Liver (tissue), 9 donors: Measurements from ENCODE around the gene SLC35A1. TPM values are rescaled to one million over a fixed set of nuclear protein-coding genes. Genes with fewer than 3 reads are reported as not detected.
A peak's percentile ranks its signal among the peaks of the same experiment; 100 is the strongest.

Experiments
- DNase-seq: peaks from one replicate; pipeline ENCODE4 v3.0.0-alpha.2; 2017; ENCODE audit warnings: low spot score
- H3K27ac ChIP-seq, 2 donors: one replicate each; pipeline ENCODE4 v1.7.0; 2013; ENCODE audit warnings: inconsistent platforms in 2 of 2, low read length in 2 of 2, control low read depth in 1 of 2, low read depth in 1 of 2, mild to moderate bottlenecking in 1 of 2
- H3K27me3 ChIP-seq, 4 donors: one replicate each; pipeline versions ENCODE4 v1.6.1 to v1.7.0; 2013; ENCODE audit warnings: low read length in 3 of 4, inconsistent platforms in 1 of 4, mild to moderate bottlenecking in 1 of 4, moderate library complexity in 1 of 4; ENCODE audit not compliant: control insufficient read depth in 4 of 4, insufficient read depth in 4 of 4
- H3K36me3 ChIP-seq, 4 donors: one replicate each; pipeline versions ENCODE4 v1.6.1 to v1.7.0; 2013; ENCODE audit warnings: low read length in 3 of 4, mild to moderate bottlenecking in 3 of 4, low read depth in 1 of 4, moderate library complexity in 1 of 4; ENCODE audit not compliant: control insufficient read depth in 4 of 4, insufficient read depth in 3 of 4
- H3K4me1 ChIP-seq, 4 donors: one replicate each; pipeline versions ENCODE4 v1.6.1 to v1.7.0; 2013; ENCODE audit warnings: low read length in 3 of 4, mild to moderate bottlenecking in 3 of 4, moderate library complexity in 1 of 4; ENCODE audit not compliant: control insufficient read depth in 4 of 4, insufficient read depth in 4 of 4
- H3K4me3 ChIP-seq, 3 donors: one replicate each; pipeline versions ENCODE4 v1.6.1 to v1.7.0; 2013; ENCODE audit warnings: low read length in 3 of 3, control low read depth in 1 of 3, low read depth in 1 of 3, mild to moderate bottlenecking in 1 of 3
- H3K9ac ChIP-seq, 2 donors: one replicate each; pipeline ENCODE4 v1.7.0; 2013; ENCODE audit warnings: low read length in 2 of 2, mild to moderate bottlenecking in 2 of 2, moderate library complexity in 2 of 2, control low read depth in 1 of 2, low read depth in 1 of 2
- H3K9me3 ChIP-seq, 4 donors: one replicate each; pipeline versions ENCODE4 v1.6.1 to v1.7.0; 2013; ENCODE audit warnings: low read length in 3 of 4; ENCODE audit not compliant: control insufficient read depth in 4 of 4
- EGR1 ChIP-seq, 2 donors: IDR thresholded peaks; 2 replicates each; pipeline ENCODE4 v1.6.1; 2016 to 2018; ENCODE audit warnings: antibody characterized with exemption in 2 of 2, low read depth in 2 of 2
- FOXA1 ChIP-seq: IDR thresholded peaks from 2 replicates; pipeline ENCODE4 v1.6.1; 2016; ENCODE audit warnings: antibody characterized with exemption
- FOXA2 ChIP-seq: IDR thresholded peaks from 2 replicates; pipeline ENCODE4 v1.6.1; 2016; ENCODE audit warnings: antibody characterized with exemption
- GABPA ChIP-seq, 2 donors: IDR thresholded peaks in 1 of 2; conservative IDR thresholded peaks in 1 of 2; 2 replicates each; pipeline ENCODE4 v1.6.1; 2016; ENCODE audit warnings: antibody characterized with exemption in 2 of 2, mild to moderate bottlenecking in 1 of 2, moderate library complexity in 1 of 2
- HNF4A ChIP-seq, 2 donors: conservative IDR thresholded peaks; 2 replicates each; pipeline ENCODE4 v1.6.1; 2016; ENCODE audit warnings: antibody characterized with exemption in 2 of 2, mild to moderate bottlenecking in 2 of 2
- HNF4G ChIP-seq: IDR thresholded peaks from 2 replicates; pipeline ENCODE4 v1.6.1; 2016; ENCODE audit warnings: antibody characterized with exemption
- JUND ChIP-seq, 2 donors: IDR thresholded peaks; 2 replicates each; pipeline ENCODE4 v1.6.1; 2016; ENCODE audit warnings: antibody characterized with exemption in 2 of 2
- MAX ChIP-seq: IDR thresholded peaks from 2 replicates; pipeline ENCODE4 v1.6.1; 2016; ENCODE audit warnings: antibody characterized with exemption
- NR2F2 ChIP-seq: IDR thresholded peaks from 2 replicates; pipeline ENCODE4 v1.6.1; 2016; ENCODE audit warnings: antibody characterized with exemption
- RAD21 ChIP-seq, 2 donors: IDR thresholded peaks; 2 replicates each; pipeline ENCODE4 v1.6.1; 2016; ENCODE audit warnings: antibody characterized with exemption in 2 of 2, mild to moderate bottlenecking in 2 of 2
- RXRA ChIP-seq, 2 donors: IDR thresholded peaks; 2 replicates each; pipeline ENCODE4 v1.6.1; 2017 to 2018; ENCODE audit warnings: antibody characterized with exemption in 2 of 2, mild to moderate bottlenecking in 1 of 2
- SP1 ChIP-seq: IDR thresholded peaks from 2 replicates; pipeline ENCODE4 v1.6.1; 2018; ENCODE audit warnings: antibody characterized with exemption, mild to moderate bottlenecking
- YY1 ChIP-seq: IDR thresholded peaks from 2 replicates; pipeline ENCODE4 v1.6.1; 2016; ENCODE audit warnings: antibody characterized with exemption, mild to moderate bottlenecking
- WGBS: extraction: QIAGEN DNeasy Blood & Tissue Kit; methylation state at CpG from one replicate; pipeline ENCODE4 v1.1.7; 2013; 5-methylcytosine and 5-hydroxymethylcytosine counted together
- polyA plus RNA-seq, 2 donors: library from polyadenylated mRNA; stranded (reverse) in 1 of 2; unstranded in 1 of 2; fragments of 200-250 nt in 1 of 2; fragments of >200 nt in 1 of 2; fragmentation: Nextera tagmentation in 1 of 2; extraction: Ambion mirVana in 1 of 2; gene quantifications; one replicate each; pipeline versions ENCODE4 v1.2.1 to v1.2.3, GENCODE V29; 2013 to 2015
- total RNA-seq, 2 donors: library from RNA; depleted of rRNA; stranded (reverse); fragments of >200 nt; gene quantifications; one replicate each; pipeline ENCODE4 v1.2.3, GENCODE V29; 2014
- TF ChIP-seq, protein P1 (sequence below): IDR thresholded peaks from 2 replicates; pipeline ENCODE4 v1.6.1; 2016; ENCODE audit warnings: antibody characterized with exemption
- TF ChIP-seq, protein P2 (sequence below): IDR thresholded peaks from 2 replicates; pipeline ENCODE4 v1.6.1; 2016; ENCODE audit warnings: antibody characterized with exemption
- TF ChIP-seq, protein P3 (sequence below): IDR thresholded peaks from 2 replicates; pipeline ENCODE4 v1.6.1; 2016; ENCODE audit warnings: antibody characterized with exemption, mild to moderate bottlenecking
- donor health status: healthy.
- donor health status: healthy.
- donor health status: healthy.
- donor health status: healthy.
- donor health status: healthy.

SLC35A1 gene
- total and polyA plus RNA-seq, 4 donors: 9.0 to 13.7 (median 10.6) TPM

DNA sequence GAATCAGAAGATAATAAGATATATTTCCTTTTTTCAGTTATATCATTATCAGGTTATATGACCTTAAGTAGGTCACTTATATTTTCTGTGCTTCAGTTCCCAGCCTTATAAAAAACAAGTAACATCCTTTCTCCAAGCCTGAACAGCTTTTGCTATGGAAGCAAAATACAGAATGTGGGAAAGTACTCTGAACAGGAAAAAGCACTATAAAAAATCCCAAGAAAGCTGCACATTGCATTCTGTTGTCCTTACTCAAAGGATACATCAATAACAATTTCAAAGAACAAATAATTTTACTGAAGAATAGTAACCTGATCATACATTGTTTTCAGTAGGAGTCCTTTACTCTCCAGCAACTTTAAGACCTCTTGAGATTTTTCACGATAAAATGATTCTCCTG, 56.4 kb downstream of the SLC35A1 start:
- Histone ChIP-seq H3K9me3 (no peaks in the 10 kb centered on the region), H3K27me3 (no peaks in the 10 kb centered on the region), H3K4me3 (no peak overlapping the region), H3K36me3 (peaks cover 5 to 20% (median 13%) of the 10 kb centered on the region in 4 donors), H3K9ac (no peak overlapping the region), H3K27ac (no peak overlapping the region), H3K4me1 (peaks cover 0 to 7% (median 4%) of the 10 kb centered on the region in 4 donors)
- DNase-seq: no peak
- TF ChIP-seq NR2F2 (no peak), MAX (no peak), SP1 (no peak)
- 91% methylated on average over 1 of the region's 1 CpG for WGBS

DNA sequence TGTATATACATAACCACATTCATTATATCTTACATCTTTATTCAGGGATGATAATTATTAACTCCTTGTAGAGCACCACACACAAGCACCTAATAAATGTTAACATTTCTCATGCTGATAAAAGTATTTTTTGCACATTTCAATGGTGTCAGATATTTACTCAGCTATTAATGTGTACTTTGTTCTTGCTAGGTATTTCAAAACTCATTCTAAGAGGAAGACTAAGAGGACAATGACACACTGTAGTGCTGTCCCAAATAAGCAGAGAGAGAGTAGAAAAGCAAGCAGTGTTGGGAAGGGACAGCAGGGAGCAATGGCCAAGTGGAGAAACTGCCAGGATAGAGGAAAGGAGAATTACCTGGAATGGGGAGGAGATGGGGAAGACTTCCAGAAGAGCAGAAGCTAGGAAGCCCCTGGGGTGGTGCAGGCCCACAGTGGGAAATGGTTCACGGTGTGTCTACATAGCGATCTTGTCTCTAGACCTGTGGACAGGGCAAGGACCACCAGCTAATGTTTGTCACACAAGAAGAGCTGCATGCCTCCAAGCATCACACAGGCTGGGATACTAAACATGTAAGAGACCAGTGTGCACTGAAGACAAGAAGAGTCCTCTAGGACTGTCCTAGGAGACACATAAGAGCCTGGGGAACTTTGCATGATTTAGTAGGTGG, 61.7 kb downstream of the SLC35A1 start:
- peak; percentile 35 for TF ChIP-seq HNF4G
- TF ChIP-seq, protein P1, sequence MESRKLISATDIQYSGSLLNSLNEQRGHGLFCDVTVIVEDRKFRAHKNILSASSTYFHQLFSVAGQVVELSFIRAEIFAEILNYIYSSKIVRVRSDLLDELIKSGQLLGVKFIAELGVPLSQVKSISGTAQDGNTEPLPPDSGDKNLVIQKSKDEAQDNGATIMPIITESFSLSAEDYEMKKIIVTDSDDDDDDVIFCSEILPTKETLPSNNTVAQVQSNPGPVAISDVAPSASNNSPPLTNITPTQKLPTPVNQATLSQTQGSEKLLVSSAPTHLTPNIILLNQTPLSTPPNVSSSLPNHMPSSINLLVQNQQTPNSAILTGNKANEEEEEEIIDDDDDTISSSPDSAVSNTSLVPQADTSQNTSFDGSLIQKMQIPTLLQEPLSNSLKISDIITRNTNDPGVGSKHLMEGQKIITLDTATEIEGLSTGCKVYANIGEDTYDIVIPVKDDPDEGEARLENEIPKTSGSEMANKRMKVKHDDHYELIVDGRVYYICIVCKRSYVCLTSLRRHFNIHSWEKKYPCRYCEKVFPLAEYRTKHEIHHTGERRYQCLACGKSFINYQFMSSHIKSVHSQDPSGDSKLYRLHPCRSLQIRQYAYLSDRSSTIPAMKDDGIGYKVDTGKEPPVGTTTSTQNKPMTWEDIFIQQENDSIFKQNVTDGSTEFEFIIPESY: no peak
- TF ChIP-seq FOXA1: peak; percentile 52
- TF ChIP-seq, protein P2, sequence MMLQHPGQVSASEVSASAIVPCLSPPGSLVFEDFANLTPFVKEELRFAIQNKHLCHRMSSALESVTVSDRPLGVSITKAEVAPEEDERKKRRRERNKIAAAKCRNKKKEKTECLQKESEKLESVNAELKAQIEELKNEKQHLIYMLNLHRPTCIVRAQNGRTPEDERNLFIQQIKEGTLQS: no peak
- peak; percentile 62 for TF ChIP-seq SP1
- peak; percentile 76 for TF ChIP-seq RXRA (IDR thresholded peaks at IDR 0.05)
- TF ChIP-seq NR2F2: no peak
- no peak for TF ChIP-seq GABPA (IDR thresholded peaks at IDR 0.05 in 1 of 2, conservative IDR thresholded peaks at IDR 0.05 in 1 of 2)
- peak; percentile 80 to 81 for TF ChIP-seq HNF4A (conservative IDR thresholded peaks at IDR 0.05)
- TF ChIP-seq, protein P3, sequence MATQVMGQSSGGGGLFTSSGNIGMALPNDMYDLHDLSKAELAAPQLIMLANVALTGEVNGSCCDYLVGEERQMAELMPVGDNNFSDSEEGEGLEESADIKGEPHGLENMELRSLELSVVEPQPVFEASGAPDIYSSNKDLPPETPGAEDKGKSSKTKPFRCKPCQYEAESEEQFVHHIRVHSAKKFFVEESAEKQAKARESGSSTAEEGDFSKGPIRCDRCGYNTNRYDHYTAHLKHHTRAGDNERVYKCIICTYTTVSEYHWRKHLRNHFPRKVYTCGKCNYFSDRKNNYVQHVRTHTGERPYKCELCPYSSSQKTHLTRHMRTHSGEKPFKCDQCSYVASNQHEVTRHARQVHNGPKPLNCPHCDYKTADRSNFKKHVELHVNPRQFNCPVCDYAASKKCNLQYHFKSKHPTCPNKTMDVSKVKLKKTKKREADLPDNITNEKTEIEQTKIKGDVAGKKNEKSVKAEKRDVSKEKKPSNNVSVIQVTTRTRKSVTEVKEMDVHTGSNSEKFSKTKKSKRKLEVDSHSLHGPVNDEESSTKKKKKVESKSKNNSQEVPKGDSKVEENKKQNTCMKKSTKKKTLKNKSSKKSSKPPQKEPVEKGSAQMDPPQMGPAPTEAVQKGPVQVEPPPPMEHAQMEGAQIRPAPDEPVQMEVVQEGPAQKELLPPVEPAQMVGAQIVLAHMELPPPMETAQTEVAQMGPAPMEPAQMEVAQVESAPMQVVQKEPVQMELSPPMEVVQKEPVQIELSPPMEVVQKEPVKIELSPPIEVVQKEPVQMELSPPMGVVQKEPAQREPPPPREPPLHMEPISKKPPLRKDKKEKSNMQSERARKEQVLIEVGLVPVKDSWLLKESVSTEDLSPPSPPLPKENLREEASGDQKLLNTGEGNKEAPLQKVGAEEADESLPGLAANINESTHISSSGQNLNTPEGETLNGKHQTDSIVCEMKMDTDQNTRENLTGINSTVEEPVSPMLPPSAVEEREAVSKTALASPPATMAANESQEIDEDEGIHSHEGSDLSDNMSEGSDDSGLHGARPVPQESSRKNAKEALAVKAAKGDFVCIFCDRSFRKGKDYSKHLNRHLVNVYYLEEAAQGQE: peak; percentile 61
- peak; percentile 37 to 59 for TF ChIP-seq RAD21 (IDR thresholded peaks at IDR 0.05)
- TF ChIP-seq EGR1 (IDR thresholded peaks at IDR 0.05; ENCODE audit: low read depth in 2 of 2): no peak
- TF ChIP-seq YY1: peak; percentile 59
- TF ChIP-seq JUND (IDR thresholded peaks at IDR 0.05): peak in 1 of 2 donors; percentile 39
- peak; percentile 75 for TF ChIP-seq FOXA2
- Histone ChIP-seq H3K4me1 (peaks cover 5 to 19% (median 7%) of the 10 kb centered on the region in 4 donors), H3K27ac (peak overlapping the region; percentile 14 to 67), H3K9me3 (no peaks in the 10 kb centered on the region), H3K4me3 (no peak overlapping the region), H3K36me3 (peaks cover 3 to 14% (median 8%) of the 10 kb centered on the region in 4 donors), H3K9ac (no peak overlapping the region), H3K27me3 (no peaks in the 10 kb centered on the region)
- WGBS: 63% methylated on average over 2 of the region's 2 CpGs
- DNase-seq: no peak
